Brain microvascular endothelial cell (primary cell): Measurements from ENCODE around the gene C1orf159.
"Not testable (repeated sequence)": the region's sequence is repeated elsewhere in the genome, so short reads cannot be mapped to it uniquely, and the experiment has no call there.

Experiments
- DNase-seq: peaks from one replicate; pipeline ENCODE4 v3.0.0-alpha.2; 2020
- H3K27ac ChIP-seq: fragments of 250-450 bp; sonication (Bioruptor Pico); 2 replicates; pipeline ENCODE4 v1.5.1; 2020; ENCODE audit warnings: mild to moderate bottlenecking, moderate library complexity
- H3K27me3 ChIP-seq: fragments of 250-450 bp; sonication (Bioruptor Pico); replicated peaks from 2 replicates; pipeline ENCODE4 v1.5.1; 2020; ENCODE audit warnings: mild to moderate bottlenecking
- H3K36me3 ChIP-seq: fragments of 250-450 bp; sonication (Bioruptor Pico); replicated peaks from 2 replicates; pipeline ENCODE4 v1.5.1; 2020; ENCODE audit warnings: mild to moderate bottlenecking
- H3K4me3 ChIP-seq: 2 replicates; pipeline ENCODE4 v1.5.1; 2011; ENCODE audit warnings: low read depth, mild to moderate bottlenecking, control low read depth, low read length, moderate library complexity
- in situ Hi-C: cut with HindIII; loops from 2 replicates; pipeline ENCODE4 v1.10.0; 2017; ENCODE audit warnings: low sequenced_read_pairs, low pct_ligation_motif_present
- TF ChIP-seq, protein P1 (sequence below): IDR thresholded peaks from 2 replicates; pipeline ENCODE4 v1.5.1; 2011; ENCODE audit warnings: low read depth, mild to moderate bottlenecking, moderate library complexity, low read length, control low read depth, inconsistent platforms; ENCODE audit errors: missing control alignments

C1orf159 gene

GRCh38 chr1:1142844-1143243 is 27.0 kb upstream of the C1orf159 start:
- TF ChIP-seq, protein P1, sequence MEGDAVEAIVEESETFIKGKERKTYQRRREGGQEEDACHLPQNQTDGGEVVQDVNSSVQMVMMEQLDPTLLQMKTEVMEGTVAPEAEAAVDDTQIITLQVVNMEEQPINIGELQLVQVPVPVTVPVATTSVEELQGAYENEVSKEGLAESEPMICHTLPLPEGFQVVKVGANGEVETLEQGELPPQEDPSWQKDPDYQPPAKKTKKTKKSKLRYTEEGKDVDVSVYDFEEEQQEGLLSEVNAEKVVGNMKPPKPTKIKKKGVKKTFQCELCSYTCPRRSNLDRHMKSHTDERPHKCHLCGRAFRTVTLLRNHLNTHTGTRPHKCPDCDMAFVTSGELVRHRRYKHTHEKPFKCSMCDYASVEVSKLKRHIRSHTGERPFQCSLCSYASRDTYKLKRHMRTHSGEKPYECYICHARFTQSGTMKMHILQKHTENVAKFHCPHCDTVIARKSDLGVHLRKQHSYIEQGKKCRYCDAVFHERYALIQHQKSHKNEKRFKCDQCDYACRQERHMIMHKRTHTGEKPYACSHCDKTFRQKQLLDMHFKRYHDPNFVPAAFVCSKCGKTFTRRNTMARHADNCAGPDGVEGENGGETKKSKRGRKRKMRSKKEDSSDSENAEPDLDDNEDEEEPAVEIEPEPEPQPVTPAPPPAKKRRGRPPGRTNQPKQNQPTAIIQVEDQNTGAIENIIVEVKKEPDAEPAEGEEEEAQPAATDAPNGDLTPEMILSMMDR = no peak
- Histone ChIP-seq H3K36me3 (no peaks in the 10 kb centered on the region), H3K27ac (no peak overlapping the region), H3K4me3 (no peak overlapping the region), H3K27me3 (peaks cover 2% of the 10 kb centered on the region)
- in situ Hi-C loops = no loop called here
- DNase-seq = no peak

DNA sequence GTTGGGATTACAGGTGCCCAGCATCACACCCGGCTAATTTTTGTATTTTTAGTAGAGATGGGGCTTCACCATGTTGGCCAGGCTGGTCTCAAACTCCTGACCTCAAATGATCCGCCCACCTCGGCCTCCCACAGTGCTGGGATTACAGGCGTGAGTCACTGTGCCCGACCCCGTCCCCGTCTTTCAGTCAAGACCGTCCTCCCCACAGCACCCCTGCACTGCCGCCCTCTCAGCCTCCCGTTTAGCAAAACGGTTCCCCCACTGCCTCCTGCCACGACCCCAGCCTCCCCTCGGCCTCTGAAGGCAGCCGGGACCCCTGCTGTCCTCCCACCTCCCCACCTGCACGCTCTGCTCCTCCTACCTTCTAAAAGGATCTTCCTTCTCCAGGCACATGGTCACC is 26.5 kb upstream of the C1orf159 start:
- DNase-seq, H3K27me3 ChIP-seq, H3K27ac ChIP-seq, H3K36me3 ChIP-seq, in situ Hi-C loops, H3K4me3 ChIP-seq: not testable (repeated sequence)

GRCh38 chr1:1141911-1142250 is 26.0 kb upstream of the C1orf159 start:
- H3K27ac ChIP-seq = no peak overlapping the region
- TF ChIP-seq, protein P1 = no peak
- DNase-seq = no peak
- H3K4me3 ChIP-seq = no peak overlapping the region
- no peaks in the 10 kb centered on the region for H3K36me3 ChIP-seq
- H3K27me3 ChIP-seq = peaks cover 7% of the 10 kb centered on the region
- in situ Hi-C loops = no loop called here

- TF ChIP-seq, protein P1 = no peak
- no peaks in the 10 kb centered on the region for H3K36me3 ChIP-seq
- DNase-seq = no peak
- in situ Hi-C loops = no loop called here
- no peak overlapping the region for H3K27ac ChIP-seq
- peaks cover 10% of the 10 kb centered on the region for H3K27me3 ChIP-seq
- H3K4me3 ChIP-seq = no peak overlapping the region
Observed at GRCh38 chr1:1141244-1141910, 25.5 kb upstream of the C1orf159 start.

DNA sequence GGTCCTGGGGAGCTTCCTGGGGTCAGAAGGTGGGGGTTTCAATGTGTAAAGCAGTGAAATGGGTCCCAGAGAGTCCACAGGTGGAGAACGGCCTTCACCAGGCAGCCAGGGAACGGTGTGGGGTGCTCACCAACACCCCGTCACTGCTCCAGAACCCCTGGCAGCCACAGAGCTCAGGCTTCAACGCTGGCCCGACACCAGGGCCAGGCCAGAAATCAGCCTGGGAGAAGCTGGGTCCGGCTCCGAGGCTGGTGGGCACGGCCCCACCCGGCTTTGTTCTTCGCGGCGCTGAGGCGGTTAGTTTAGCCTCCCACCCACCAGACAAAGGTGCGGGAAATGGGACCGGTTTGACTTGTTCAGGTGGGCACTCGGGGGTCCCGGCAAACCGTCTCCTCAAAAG is 24.8 kb upstream of the C1orf159 start:
- Histone ChIP-seq H3K27me3 (peaks cover 10% of the 10 kb centered on the region), H3K27ac (no peak overlapping the region), H3K36me3 (no peaks in the 10 kb centered on the region), H3K4me3 (no peak overlapping the region)
- no peak for DNase-seq
- in situ Hi-C loops = no loop called here
- TF ChIP-seq, protein P1 = no peak

DNA sequence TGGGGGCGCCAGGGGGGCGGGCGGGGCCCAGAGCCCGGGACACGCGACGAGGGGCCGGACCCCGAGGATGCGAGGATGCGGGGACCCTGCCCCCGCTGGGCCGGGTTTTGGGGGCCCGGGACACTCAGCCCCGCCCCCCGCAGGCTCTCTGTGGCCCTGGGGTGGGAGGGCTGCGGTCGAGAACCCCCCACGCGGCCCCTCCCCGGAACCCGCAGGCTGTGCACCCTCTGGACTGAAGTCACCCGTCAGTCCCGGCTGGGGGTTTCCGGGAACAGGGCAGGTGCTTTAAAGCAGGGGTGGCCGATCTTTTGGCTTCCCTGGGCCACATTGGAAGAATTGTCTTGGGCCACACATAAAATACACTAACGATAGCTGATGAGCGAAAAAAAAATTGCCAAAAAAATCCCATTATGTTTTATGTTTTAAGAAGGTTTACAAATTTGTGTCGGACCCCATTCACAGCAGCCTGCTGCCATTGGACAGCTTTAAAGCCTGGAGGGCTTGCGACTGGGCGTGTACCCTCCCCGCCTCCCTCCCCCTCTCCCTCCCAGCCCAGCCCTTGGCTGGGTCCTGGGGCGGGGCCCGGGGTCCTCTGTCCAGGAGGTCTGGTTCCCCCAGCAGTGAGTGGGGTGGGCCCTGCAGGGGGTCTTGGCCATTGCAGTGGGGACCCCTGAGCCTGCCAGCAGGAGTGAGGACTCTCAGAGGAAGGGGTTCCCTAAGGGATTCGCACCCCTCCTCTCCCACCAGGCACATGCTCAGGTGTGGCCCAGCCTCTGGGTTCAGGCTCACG is 21.6 kb upstream of the C1orf159 start:
- in situ Hi-C loops = no loop called here
- TF ChIP-seq, protein P1 = no peak
- Histone ChIP-seq H3K4me3 (no peak overlapping the region), H3K27ac (no peak overlapping the region), H3K36me3 (no peaks in the 10 kb centered on the region), H3K27me3 (peaks cover 10% of the 10 kb centered on the region)
- DNase-seq = no peak
